ENCODE measurements around the gene JPH3.

DNA sequence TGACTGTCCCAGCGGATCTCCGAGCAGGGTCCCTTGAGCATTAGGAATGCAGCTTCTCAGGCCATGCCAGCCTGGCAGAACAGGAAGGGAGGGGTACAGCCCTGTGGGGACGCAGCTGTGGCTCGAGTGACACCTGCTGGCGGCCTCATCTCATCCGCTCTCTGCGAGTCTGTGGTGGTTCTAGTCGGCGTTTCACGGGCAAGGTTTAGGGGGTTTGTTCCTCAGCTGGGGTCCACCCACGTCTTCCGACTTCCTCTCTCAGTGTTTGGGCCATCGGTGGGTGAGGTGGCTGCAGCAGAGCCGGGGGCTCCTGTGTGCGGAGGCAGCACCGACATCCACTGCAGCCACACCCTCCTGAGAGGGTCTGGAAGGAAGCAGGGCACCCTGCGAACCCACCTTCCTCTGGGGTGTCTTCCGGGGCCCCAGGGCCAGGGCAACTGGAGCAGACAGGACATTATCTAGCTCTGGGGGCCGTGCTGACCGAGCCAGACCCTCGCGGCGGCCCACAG is 33.3 kb downstream of the JPH3 start:
- TF ChIP-seq POLR2A (IDR thresholded peaks at IDR 0.05; ENCODE audit: low read length) (no peak), GATA1 (IDR thresholded peaks at IDR 0.05; ENCODE audit: low read depth, low read length) (no peak)
